Testis (tissue), 3 donors: ENCODE results near the gene SERPINA4. TPM values are rescaled to one million over a fixed set of nuclear protein-coding genes. Genes with fewer than 3 reads are reported as not detected.

Source experiments
- DNase-seq: peaks from one replicate; pipeline ENCODE4 v3.0.0-alpha.2; 2019
- H3K27ac ChIP-seq, 2 donors: fragments of 200-600 bp; sonication (generic); one replicate each; pipeline ENCODE4 v1.5.1; 2019
- H3K27me3 ChIP-seq: fragments of 200-600 bp; sonication (generic); one replicate; pipeline ENCODE4 v1.5.1; 2019
- H3K36me3 ChIP-seq: fragments of 200-600 bp; sonication (generic); one replicate; pipeline ENCODE4 v1.5.1; 2017; ENCODE audit warnings: low read depth; ENCODE audit errors: missing control alignments
- H3K4me1 ChIP-seq: fragments of 200-600 bp; sonication (generic); one replicate; pipeline ENCODE4 v1.5.1; 2019
- H3K4me3 ChIP-seq, 2 donors: fragments of 200-600 bp; sonication (generic); one replicate each; pipeline ENCODE4 v1.5.1; 2017 to 2019
- H3K9me3 ChIP-seq: fragments of 200-600 bp; sonication (generic); one replicate; pipeline ENCODE4 v1.5.1; 2017
- POLR2A ChIP-seq: fragments of 450-650 bp; IDR thresholded peaks from one replicate; pipeline ENCODE4 v1.6.1; 2017; ENCODE audit warnings: antibody characterized with exemption, mild to moderate bottlenecking, moderate library complexity
- WGBS, 2 donors: methylation state at CpG; one replicate each; pipeline ENCODE4 v1.1.5; 2018; 5-methylcytosine and 5-hydroxymethylcytosine counted together
- intact Hi-C: fragments of 100-400 bp; cut with DNase I; formaldehyde crosslinking; loops from one replicate; pipeline ENCODE4 v1.15.1; 2023; ENCODE audit warnings: low total_unique reads
- polyA plus RNA-seq: library from polyadenylated mRNA; stranded (reverse); fragments of 350-450 nt; fragmentation: Illumina TruSeq; extraction: RNeasy Lipid Tissue Mini Kit (QIAGEN cat#74804); gene quantifications from one replicate; pipeline ENCODE4 v1.2.3, GENCODE V29; 2014; ENCODE audit warnings: low read depth, low replicate concordance; ENCODE audit not compliant: insufficient read depth
- total RNA-seq, 2 donors: library from RNA; depleted of rRNA; stranded (reverse); fragments of >200 nt; gene quantifications; one replicate each; pipeline ENCODE4 v1.2.3, GENCODE V29; 2016
- TF ChIP-seq, protein P1 (sequence below), 3 experiments: fragments of 450-650 bp in 2 of 3; fragments of 200-600 bp in 1 of 3; sonication (generic) in 1 of 3; IDR thresholded peaks; one replicate each; pipeline ENCODE4 v1.5.1; 2016 to 2019; ENCODE audit warnings: antibody characterized with exemption in 3 of 3, mild to moderate bottlenecking in 2 of 3, moderate library complexity in 1 of 3

Gene SERPINA4
- total and polyA plus RNA-seq, 3 donors from 2014 or later, result 0.19 to 0.25 TPM; not detected in 1

DNA sequence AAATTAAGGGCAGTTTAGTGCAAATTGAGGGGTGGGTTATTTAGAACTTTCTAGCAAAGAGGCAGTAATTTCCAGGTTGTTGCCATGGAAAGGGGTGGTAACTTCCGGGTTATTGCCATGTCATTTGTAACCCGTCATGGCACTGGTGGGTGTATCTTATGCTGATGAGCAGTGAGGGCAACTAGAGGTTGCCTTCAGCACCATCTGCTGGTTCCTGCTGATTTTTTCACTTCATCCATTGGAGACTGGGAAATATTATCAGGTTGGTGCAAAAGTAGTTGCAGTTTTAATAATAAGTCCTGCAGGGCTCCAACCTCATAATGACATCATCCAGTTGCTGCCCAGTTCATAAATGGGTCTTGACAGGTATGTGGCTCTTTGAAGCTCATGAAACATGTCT is 24.4 kb upstream of the SERPINA4 start:
- Histone ChIP-seq H3K9me3 (no peaks in the 10 kb centered on the region), H3K4me1 (peaks cover 7% of the 10 kb centered on the region), H3K4me3 (no peak overlapping the region), H3K27me3 (no peaks in the 10 kb centered on the region), H3K27ac (no peak overlapping the region), H3K36me3 (no peaks in the 10 kb centered on the region)
- intact Hi-C loops, result no loop called here
- peak; percentile 49 for DNase-seq
- 71 to 77% methylated on average over 2 of the region's 2 CpGs for WGBS, 2 donors
- TF ChIP-seq POLR2A, result no peak
- TF ChIP-seq, protein P1, sequence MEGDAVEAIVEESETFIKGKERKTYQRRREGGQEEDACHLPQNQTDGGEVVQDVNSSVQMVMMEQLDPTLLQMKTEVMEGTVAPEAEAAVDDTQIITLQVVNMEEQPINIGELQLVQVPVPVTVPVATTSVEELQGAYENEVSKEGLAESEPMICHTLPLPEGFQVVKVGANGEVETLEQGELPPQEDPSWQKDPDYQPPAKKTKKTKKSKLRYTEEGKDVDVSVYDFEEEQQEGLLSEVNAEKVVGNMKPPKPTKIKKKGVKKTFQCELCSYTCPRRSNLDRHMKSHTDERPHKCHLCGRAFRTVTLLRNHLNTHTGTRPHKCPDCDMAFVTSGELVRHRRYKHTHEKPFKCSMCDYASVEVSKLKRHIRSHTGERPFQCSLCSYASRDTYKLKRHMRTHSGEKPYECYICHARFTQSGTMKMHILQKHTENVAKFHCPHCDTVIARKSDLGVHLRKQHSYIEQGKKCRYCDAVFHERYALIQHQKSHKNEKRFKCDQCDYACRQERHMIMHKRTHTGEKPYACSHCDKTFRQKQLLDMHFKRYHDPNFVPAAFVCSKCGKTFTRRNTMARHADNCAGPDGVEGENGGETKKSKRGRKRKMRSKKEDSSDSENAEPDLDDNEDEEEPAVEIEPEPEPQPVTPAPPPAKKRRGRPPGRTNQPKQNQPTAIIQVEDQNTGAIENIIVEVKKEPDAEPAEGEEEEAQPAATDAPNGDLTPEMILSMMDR (IDR thresholded peaks at IDR 0.05), result no peak

GRCh38 chr14:94538070-94538740 is 23.0 kb upstream of the SERPINA4 start:
- Histone ChIP-seq H3K36me3 (no peaks in the 10 kb centered on the region), H3K27ac (no peak overlapping the region), H3K4me1 (peaks cover 7% of the 10 kb centered on the region), H3K4me3 (no peak overlapping the region), H3K27me3 (no peaks in the 10 kb centered on the region), H3K9me3 (no peaks in the 10 kb centered on the region)
- no peak for DNase-seq
- 92 to 96% methylated on average over 6 of the region's 6 CpGs for WGBS, 2 donors
- intact Hi-C loops, result no loop called here
- TF ChIP-seq, protein P1 (IDR thresholded peaks at IDR 0.05), result no peak
- no peak for TF ChIP-seq POLR2A

DNA sequence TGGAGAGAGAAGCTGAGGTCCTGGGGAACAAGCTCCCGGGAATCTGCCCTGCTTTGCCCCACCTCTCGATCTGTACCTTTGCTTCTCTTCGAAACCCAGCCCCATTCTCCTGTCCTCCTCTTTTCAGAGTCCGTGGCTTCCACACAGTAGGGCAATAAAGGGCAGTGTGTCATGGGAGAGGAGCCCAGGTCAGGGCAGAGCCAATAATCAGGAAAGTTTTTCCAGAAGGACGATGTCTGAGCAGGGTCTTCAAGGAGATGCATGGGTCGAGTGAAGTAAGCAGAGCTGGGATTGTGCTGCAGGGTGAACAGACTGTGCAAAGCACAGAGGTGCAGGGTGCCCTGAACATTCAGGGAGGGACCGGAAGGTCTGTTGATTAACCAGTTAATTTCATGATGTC is 22.1 kb upstream of the SERPINA4 start:
- 83 to 88% methylated on average over 6 to 7 of the region's 7 CpGs for WGBS, 2 donors
- TF ChIP-seq, protein P1 (IDR thresholded peaks at IDR 0.05), result no peak
- no peak for TF ChIP-seq POLR2A
- no peak for DNase-seq
- peaks cover 14% of the 10 kb centered on the region for H3K4me1 ChIP-seq
- no peaks in the 10 kb centered on the region for H3K9me3 ChIP-seq
- H3K36me3 ChIP-seq, result no peaks in the 10 kb centered on the region
- no peak overlapping the region for H3K27ac ChIP-seq
- no peaks in the 10 kb centered on the region for H3K27me3 ChIP-seq
- H3K4me3 ChIP-seq, result no peak overlapping the region
- intact Hi-C loops, result no loop called here

DNA sequence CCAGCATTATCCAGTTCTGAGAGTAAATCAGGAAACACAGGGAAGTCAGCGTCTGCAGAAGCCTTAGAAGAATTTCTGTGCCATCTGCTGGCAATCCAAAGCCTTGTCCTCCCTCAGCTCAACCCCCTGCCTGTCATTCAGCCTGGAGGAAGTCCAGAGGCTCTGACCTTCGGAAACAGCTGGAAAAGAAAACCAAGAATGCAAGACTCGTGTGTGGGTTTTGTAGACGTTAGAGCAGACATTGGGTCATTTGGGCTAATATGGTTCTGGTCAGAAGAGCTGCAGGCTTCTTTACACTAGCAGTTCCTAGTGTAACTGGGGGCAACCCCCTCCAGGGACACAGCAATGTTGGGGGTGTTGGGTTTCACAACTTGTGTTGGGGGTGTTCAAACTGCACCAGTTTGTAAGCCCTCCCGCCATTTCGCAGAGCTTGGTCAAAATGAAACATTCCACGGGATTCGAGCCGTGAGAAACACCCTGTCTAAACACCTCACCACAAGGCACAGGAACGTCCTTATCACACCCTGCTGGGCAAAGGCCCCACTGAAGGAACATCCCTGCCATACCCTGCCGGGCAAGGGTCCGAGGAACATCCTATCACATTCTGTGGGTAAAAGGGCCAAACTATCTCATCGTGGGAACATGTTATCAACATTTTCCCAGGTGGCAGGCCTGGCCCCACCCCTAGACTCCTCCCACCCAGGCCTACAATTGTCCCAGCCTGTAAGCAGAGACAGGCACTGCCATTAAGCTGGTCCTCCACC is 21.0 kb upstream of the SERPINA4 start:
- WGBS, 2 donors, result 47 to 55% methylated on average over 13 of the region's 13 CpGs
- Histone ChIP-seq H3K9me3 (no peaks in the 10 kb centered on the region), H3K27ac (no peak overlapping the region), H3K4me1 (peaks cover 14% of the 10 kb centered on the region), H3K27me3 (no peaks in the 10 kb centered on the region), H3K4me3 (no peak overlapping the region), H3K36me3 (no peaks in the 10 kb centered on the region)
- no peak for TF ChIP-seq POLR2A
- TF ChIP-seq, protein P1 (IDR thresholded peaks at IDR 0.05), result no peak
- DNase-seq, result peak; percentile 30
- intact Hi-C loops, result no loop called here
